Liver (tissue), 9 donors: ENCODE results near the gene PTPN23. TPM values are rescaled to one million over a fixed set of nuclear protein-coding genes. Genes with fewer than 3 reads are reported as not detected.

ENCODE experiments used
- DNase-seq: peaks from one replicate; pipeline ENCODE4 v3.0.0-alpha.2; 2017; ENCODE audit warnings: low spot score
- H3K27ac ChIP-seq, 2 donors: one replicate each; pipeline ENCODE4 v1.7.0; 2013; ENCODE audit warnings: inconsistent platforms in 2 of 2, low read length in 2 of 2, control low read depth in 1 of 2, low read depth in 1 of 2, mild to moderate bottlenecking in 1 of 2
- H3K27me3 ChIP-seq, 4 donors: one replicate each; pipeline versions ENCODE4 v1.6.1 to v1.7.0; 2013; ENCODE audit warnings: low read length in 3 of 4, inconsistent platforms in 1 of 4, mild to moderate bottlenecking in 1 of 4, moderate library complexity in 1 of 4; ENCODE audit not compliant: control insufficient read depth in 4 of 4, insufficient read depth in 4 of 4
- H3K36me3 ChIP-seq, 4 donors: one replicate each; pipeline versions ENCODE4 v1.6.1 to v1.7.0; 2013; ENCODE audit warnings: low read length in 3 of 4, mild to moderate bottlenecking in 3 of 4, low read depth in 1 of 4, moderate library complexity in 1 of 4; ENCODE audit not compliant: control insufficient read depth in 4 of 4, insufficient read depth in 3 of 4
- H3K4me1 ChIP-seq, 4 donors: one replicate each; pipeline versions ENCODE4 v1.6.1 to v1.7.0; 2013; ENCODE audit warnings: low read length in 3 of 4, mild to moderate bottlenecking in 3 of 4, moderate library complexity in 1 of 4; ENCODE audit not compliant: control insufficient read depth in 4 of 4, insufficient read depth in 4 of 4
- H3K4me3 ChIP-seq, 3 donors: one replicate each; pipeline versions ENCODE4 v1.6.1 to v1.7.0; 2013; ENCODE audit warnings: low read length in 3 of 3, control low read depth in 1 of 3, low read depth in 1 of 3, mild to moderate bottlenecking in 1 of 3
- H3K9ac ChIP-seq, 2 donors: one replicate each; pipeline ENCODE4 v1.7.0; 2013; ENCODE audit warnings: low read length in 2 of 2, mild to moderate bottlenecking in 2 of 2, moderate library complexity in 2 of 2, control low read depth in 1 of 2, low read depth in 1 of 2
- H3K9me3 ChIP-seq, 4 donors: one replicate each; pipeline versions ENCODE4 v1.6.1 to v1.7.0; 2013; ENCODE audit warnings: low read length in 3 of 4; ENCODE audit not compliant: control insufficient read depth in 4 of 4
- ATF3 ChIP-seq: IDR thresholded peaks from 2 replicates; pipeline ENCODE4 v1.6.1; 2016; ENCODE audit warnings: antibody characterized with exemption
- FOXA1 ChIP-seq: IDR thresholded peaks from 2 replicates; pipeline ENCODE4 v1.6.1; 2016; ENCODE audit warnings: antibody characterized with exemption
- GABPA ChIP-seq, 2 donors: IDR thresholded peaks in 1 of 2; conservative IDR thresholded peaks in 1 of 2; 2 replicates each; pipeline ENCODE4 v1.6.1; 2016; ENCODE audit warnings: antibody characterized with exemption in 2 of 2, mild to moderate bottlenecking in 1 of 2, moderate library complexity in 1 of 2
- HNF4A ChIP-seq, 2 donors: conservative IDR thresholded peaks; 2 replicates each; pipeline ENCODE4 v1.6.1; 2016; ENCODE audit warnings: antibody characterized with exemption in 2 of 2, mild to moderate bottlenecking in 2 of 2
- HNF4G ChIP-seq: IDR thresholded peaks from 2 replicates; pipeline ENCODE4 v1.6.1; 2016; ENCODE audit warnings: antibody characterized with exemption
- JUND ChIP-seq, 2 donors: IDR thresholded peaks; 2 replicates each; pipeline ENCODE4 v1.6.1; 2016; ENCODE audit warnings: antibody characterized with exemption in 2 of 2
- NR2F2 ChIP-seq: IDR thresholded peaks from 2 replicates; pipeline ENCODE4 v1.6.1; 2016; ENCODE audit warnings: antibody characterized with exemption
- REST ChIP-seq: IDR thresholded peaks from 2 replicates; pipeline ENCODE4 v1.6.1; 2016; ENCODE audit warnings: antibody characterized with exemption, mild to moderate bottlenecking
- YY1 ChIP-seq: IDR thresholded peaks from 2 replicates; pipeline ENCODE4 v1.6.1; 2016; ENCODE audit warnings: antibody characterized with exemption, mild to moderate bottlenecking
- ZBTB33 ChIP-seq: IDR thresholded peaks from 2 replicates; pipeline ENCODE4 v1.6.1; 2016; ENCODE audit warnings: antibody characterized with exemption
- WGBS: extraction: QIAGEN DNeasy Blood & Tissue Kit; methylation state at CpG from one replicate; pipeline ENCODE4 v1.1.7; 2013; 5-methylcytosine and 5-hydroxymethylcytosine counted together
- polyA plus RNA-seq, 2 donors: library from polyadenylated mRNA; stranded (reverse) in 1 of 2; unstranded in 1 of 2; fragments of 200-250 nt in 1 of 2; fragments of >200 nt in 1 of 2; fragmentation: Nextera tagmentation in 1 of 2; extraction: Ambion mirVana in 1 of 2; gene quantifications; one replicate each; pipeline versions ENCODE4 v1.2.1 to v1.2.3, GENCODE V29; 2013 to 2015
- total RNA-seq, 2 donors: library from RNA; depleted of rRNA; stranded (reverse); fragments of >200 nt; gene quantifications; one replicate each; pipeline ENCODE4 v1.2.3, GENCODE V29; 2014
- TF ChIP-seq, protein P1 (sequence below): fragments of 150-350 bp; IDR thresholded peaks from 2 replicates; pipeline ENCODE4 v1.5.1; 2017; ENCODE audit warnings: improper control_type of control experiment, low read depth, low read length; ENCODE audit not compliant: missing input control
- TF ChIP-seq, protein P2 (sequence below): IDR thresholded peaks from 2 replicates; pipeline ENCODE4 v1.6.1; 2016; ENCODE audit warnings: antibody characterized with exemption
- donor health status: healthy.
- donor health status: healthy.
- donor health status: healthy.
- donor health status: healthy.
- donor health status: healthy.

Gene PTPN23
- total and polyA plus RNA-seq, 4 donors: 3.8 to 84.4 (median 11.5) TPM

DNA sequence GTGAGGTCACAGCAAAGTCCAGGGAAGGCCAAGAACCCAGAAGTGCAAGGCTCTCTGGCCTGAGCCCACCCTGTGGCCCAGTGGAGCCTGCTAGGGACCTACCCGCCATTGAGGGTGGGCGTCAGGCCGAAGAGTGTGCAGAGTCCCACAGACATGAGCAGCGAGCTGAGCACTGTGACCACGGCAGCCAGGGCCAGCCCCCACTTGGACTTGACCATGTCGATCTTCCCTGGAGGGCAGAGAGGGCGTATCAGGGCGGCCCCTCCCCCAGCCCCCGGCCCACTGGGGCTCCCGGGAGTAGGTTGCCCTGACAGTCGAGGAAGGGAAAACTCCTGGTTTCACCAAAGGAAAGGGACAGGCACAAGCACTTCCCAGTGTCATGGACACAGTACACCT is 44.6 kb downstream of the PTPN23 start:
- Histone ChIP-seq H3K9me3 (no peaks in the 10 kb centered on the region), H3K4me3 (no peak overlapping the region), H3K36me3 (peaks cover 1 to 13% (median 9%) of the 10 kb centered on the region in 4 donors), H3K27me3 (no peaks in the 10 kb centered on the region), H3K27ac (peak overlapping the region in 1 of 2 donors; percentile 34), H3K4me1 (peaks cover 8 to 70% (median 46%) of the 10 kb centered on the region in 4 donors), H3K9ac (no peak overlapping the region)
- 75% methylated on average over 11 of the region's 11 CpGs for WGBS
- DNase-seq: no peak
- TF ChIP-seq, protein P1, sequence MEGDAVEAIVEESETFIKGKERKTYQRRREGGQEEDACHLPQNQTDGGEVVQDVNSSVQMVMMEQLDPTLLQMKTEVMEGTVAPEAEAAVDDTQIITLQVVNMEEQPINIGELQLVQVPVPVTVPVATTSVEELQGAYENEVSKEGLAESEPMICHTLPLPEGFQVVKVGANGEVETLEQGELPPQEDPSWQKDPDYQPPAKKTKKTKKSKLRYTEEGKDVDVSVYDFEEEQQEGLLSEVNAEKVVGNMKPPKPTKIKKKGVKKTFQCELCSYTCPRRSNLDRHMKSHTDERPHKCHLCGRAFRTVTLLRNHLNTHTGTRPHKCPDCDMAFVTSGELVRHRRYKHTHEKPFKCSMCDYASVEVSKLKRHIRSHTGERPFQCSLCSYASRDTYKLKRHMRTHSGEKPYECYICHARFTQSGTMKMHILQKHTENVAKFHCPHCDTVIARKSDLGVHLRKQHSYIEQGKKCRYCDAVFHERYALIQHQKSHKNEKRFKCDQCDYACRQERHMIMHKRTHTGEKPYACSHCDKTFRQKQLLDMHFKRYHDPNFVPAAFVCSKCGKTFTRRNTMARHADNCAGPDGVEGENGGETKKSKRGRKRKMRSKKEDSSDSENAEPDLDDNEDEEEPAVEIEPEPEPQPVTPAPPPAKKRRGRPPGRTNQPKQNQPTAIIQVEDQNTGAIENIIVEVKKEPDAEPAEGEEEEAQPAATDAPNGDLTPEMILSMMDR: no peak
- TF ChIP-seq HNF4G (no peak), ZBTB33 (no peak)

DNA sequence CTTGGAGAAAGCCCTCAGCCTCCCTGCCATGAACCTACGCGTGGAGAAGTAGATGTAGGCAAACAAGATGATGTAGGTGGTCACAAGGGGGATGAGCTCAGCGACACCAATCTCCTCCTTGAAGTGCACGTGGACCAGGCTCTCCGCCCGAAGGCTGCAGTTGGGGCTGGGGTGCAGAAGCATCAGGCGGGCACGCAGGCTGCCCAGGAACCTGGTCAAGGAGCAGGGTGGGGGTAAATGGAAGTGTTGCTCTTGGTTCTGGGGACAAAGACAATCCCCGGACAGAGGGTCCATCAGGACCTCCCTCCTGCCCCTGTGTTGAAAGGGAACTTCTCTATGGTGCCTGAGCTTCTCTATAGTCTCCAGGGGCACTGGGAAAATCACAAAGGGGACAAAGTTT is 45.1 kb downstream of the PTPN23 start:
- Histone ChIP-seq H3K27ac (no peak overlapping the region), H3K4me1 (peaks cover 8 to 67% (median 46%) of the 10 kb centered on the region in 4 donors), H3K4me3 (no peak overlapping the region), H3K9ac (no peak overlapping the region), H3K9me3 (no peaks in the 10 kb centered on the region), H3K36me3 (peaks cover 1 to 19% (median 11%) of the 10 kb centered on the region in 4 donors), H3K27me3 (no peaks in the 10 kb centered on the region)
- no peak for DNase-seq
- TF ChIP-seq YY1 (no peak), GABPA (IDR thresholded peaks at IDR 0.05 in 1 of 2, conservative IDR thresholded peaks at IDR 0.05 in 1 of 2) (no peak), HNF4G (no peak), ZBTB33 (no peak), HNF4A (conservative IDR thresholded peaks at IDR 0.05) (no peak)
- TF ChIP-seq, protein P2, sequence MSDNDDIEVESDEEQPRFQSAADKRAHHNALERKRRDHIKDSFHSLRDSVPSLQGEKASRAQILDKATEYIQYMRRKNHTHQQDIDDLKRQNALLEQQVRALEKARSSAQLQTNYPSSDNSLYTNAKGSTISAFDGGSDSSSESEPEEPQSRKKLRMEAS: no peak
- WGBS: 97% methylated on average over 9 of the region's 9 CpGs

DNA sequence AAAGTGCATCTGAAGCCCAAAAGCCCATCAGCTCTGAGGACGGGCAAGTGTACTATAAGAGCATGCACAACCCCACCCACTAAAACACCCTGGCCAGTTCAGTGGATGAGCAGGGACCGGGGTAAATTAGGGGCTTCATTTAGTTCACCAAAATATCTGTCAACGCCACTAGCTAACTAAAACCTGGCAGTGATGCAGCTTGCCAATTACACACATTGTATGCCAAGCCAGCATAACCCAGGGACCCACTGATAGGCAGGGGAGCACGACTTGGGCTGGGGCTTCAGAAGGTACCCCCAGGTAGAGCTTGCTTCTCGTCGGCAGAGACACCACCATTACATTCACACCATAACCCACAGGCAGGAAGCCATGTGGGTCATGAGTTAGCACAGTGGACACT is 47.0 kb downstream of the PTPN23 start:
- TF ChIP-seq ATF3 (no peak), NR2F2 (no peak), ZBTB33 (no peak), FOXA1 (no peak), HNF4A (conservative IDR thresholded peaks at IDR 0.05) (no peak), REST (no peak), JUND (IDR thresholded peaks at IDR 0.05) (no peak), GABPA (IDR thresholded peaks at IDR 0.05 in 1 of 2, conservative IDR thresholded peaks at IDR 0.05 in 1 of 2) (no peak)
- Histone ChIP-seq H3K36me3 (peaks cover 1 to 23% (median 13%) of the 10 kb centered on the region in 4 donors), H3K4me3 (no peak overlapping the region), H3K4me1 (peaks cover 0 to 54% (median 32%) of the 10 kb centered on the region in 4 donors), H3K9me3 (no peaks in the 10 kb centered on the region), H3K27ac (no peak overlapping the region), H3K27me3 (no peaks in the 10 kb centered on the region), H3K9ac (no peak overlapping the region)
- no peak for DNase-seq
- WGBS: 94% methylated on average over 6 of the region's 6 CpGs
